HUDEP-2 (cell line): ENCODE data around the gene DTNBP1.
"Not testable (repeated sequence)": the region's sequence is repeated elsewhere in the genome, so short reads cannot be mapped to it uniquely, and the experiment has no call there.

Source experiments
- DNase-seq, 76 experiments: peaks; one replicate each; lab custom pipeline; 2025; ENCODE audit not compliant: unreplicated experiment in 76 of 76; lab: John Stamatoyannopoulos, UW

DTNBP1 gene

GRCh38 chr6:15668918-15669317 is 6.1 kb upstream of the DTNBP1 start:
- DNase-seq, result no peak

DNA sequence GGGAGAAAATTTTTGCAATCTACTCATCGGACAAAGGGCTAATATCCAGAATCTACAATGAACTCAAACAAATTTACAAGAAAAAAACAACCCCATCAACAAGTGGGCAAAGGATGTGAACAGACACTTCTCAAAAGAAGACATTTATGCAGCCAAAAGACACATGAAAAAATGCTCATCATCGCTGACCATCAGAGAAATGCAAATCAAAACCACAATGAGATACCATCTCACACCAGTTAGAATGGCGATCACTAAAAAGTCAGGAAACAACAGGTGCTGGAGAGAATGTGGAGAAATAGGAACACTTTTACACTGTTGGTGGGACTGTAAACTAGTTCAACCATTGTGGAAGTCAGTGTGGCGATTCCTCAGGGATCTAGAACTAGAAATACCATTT is 4.1 kb upstream of the DTNBP1 start:
- DNase-seq, result not testable (repeated sequence)

- no peak for DNase-seq
These were observed 2.4 kb upstream of the DTNBP1 start for GRCh38 chr6:15665237-15665636.

DNA sequence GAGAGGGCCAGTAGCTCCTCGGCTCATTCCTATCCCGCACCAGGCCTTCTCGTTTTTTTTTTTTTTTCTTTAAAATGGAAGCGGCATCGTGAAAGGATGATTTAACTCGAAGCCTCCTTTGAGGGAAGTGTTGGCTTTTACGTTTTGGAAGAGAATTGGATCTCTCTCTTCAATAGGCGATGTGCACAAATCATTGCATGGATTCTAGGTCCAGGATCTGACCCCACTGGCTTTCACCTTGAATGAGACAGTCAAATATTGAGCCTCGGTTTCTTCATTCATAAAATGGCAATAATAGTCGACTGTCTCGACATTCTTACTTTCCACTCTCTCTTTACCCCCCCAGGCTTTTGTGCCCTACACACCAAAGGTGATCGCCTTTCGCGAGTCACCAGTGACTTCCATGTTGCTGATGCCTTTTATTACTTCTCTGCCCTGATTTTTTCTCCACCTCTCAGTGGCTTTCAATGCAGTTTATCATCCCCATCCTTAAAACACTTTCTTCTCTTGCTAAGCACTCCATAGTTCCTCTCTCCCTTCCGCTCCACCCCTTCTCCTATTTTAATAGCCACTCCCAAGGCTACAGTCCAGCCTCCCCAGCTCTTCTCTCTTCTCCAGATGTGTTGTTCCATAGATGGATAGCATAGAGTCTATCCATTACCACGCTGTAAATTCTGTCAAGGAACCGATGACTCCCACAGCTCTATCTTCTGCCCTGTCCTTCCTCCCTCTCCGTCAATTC is 473 bp upstream of the DTNBP1 start:
- no peak for DNase-seq

DNA sequence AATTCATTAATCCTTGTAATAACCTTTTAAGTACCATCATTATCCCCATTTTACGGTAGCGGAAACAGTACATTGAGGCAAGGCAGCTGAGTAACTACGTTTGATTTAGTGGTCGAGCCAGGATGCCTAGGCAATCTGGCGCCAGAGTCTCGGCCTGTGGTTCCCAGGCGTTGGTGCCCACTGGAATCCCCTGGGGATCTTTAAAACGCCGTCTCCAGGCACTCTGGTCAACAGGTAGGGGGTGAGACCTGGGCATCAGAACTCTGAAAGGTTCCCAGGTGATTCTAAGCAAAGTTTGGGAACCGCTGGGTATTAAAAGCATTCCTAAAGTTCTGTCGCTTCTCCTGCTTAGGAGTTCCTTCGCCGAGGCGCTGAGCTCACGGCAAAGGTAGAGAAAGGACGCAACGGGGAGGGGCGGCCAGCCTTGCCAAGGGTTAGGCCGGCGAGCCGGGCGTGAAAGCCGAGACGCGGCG is 939 bp downstream of the DTNBP1 start:
- no peak for DNase-seq

- DNase-seq, result no peak
These were observed 3.6 kb downstream of the DTNBP1 start for GRCh38 chr6:15659181-15659580.

DNA sequence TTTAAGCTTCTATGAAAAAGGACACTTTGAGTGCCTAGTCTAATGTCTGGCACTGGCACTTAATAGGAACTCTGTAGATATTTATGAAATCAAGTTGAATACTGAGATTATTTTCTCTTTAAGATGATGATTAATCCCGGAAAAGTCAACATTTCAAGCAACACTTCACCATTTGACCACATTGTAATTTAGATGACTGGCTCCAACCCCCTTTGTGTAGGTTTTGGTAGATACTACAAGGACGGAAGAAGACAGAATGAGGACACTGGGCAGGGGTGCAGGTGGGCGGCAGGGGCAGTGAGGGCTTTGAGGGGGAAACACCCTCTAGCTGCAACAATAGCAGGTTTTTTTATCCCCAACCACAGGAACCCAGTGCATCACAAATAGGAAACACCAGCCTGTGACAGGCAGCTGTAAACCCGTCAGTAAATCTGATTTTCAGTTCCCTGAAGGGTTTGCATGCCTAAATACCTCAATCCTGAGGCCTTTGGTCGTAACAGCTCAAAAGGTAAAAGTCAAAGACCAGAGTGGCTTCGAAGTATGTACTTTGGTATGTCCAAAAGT is 4.6 kb downstream of the DTNBP1 start:
- no peak for DNase-seq

GRCh38 chr6:15657290-15657689 is 5.5 kb downstream of the DTNBP1 start:
- no peak for DNase-seq

GRCh38 chr6:15656145-15656544 is 6.7 kb downstream of the DTNBP1 start:
- DNase-seq, result no peak

GRCh38 chr6:15654250-15654649 is 8.6 kb downstream of the DTNBP1 start:
- DNase-seq, result no peak

- no peak for DNase-seq
These were observed 9.2 kb downstream of the DTNBP1 start for GRCh38 chr6:15653581-15653980.

DNA sequence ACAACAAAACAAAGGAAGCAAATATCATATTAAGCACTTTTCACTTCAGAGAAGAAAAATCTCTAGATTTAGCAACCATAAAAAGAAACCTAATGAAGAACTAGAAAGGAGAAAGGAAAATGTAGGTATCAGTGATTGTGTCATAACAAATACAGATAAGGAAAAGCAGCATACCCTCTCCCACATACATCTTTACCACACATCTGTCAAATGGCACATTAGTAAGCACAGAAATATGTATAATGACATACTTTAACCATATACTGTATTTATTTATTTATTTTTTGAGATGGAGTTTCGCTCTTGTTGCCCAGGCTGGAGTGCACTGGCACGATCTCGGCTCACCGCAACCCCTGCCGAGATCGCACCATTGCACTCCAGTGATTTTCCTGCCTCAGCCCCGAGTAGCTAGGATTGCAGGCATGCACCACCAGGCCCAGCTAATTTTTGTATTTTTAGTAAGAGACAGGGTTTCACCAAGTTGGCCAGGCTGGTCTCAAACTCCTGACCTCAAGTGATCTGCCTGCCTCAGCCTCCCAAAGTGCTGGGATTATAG is 12.7 kb downstream of the DTNBP1 start:
- not testable (repeated sequence) for DNase-seq

DNA sequence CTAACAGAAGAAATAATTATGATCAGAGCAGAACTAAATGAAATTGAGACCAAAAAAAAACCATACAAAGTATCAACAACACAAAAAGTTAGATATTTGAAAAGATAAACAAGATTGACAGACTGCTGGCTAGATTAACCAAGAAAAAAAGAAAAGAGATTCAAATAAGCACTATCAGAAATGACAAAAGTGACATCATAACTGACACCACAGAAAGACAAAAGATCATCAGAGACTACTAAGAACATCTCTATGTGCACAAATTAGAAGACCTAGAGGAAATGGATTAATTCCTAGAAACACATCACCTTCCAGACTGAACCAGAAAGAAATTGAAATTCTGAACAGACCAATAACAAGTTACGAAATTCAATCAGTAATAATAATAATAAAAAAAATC is 17.9 kb downstream of the DTNBP1 start:
- no peak for DNase-seq

- no peak for DNase-seq
These were observed 19.3 kb downstream of the DTNBP1 start for GRCh38 chr6:15643542-15643941.

DNA sequence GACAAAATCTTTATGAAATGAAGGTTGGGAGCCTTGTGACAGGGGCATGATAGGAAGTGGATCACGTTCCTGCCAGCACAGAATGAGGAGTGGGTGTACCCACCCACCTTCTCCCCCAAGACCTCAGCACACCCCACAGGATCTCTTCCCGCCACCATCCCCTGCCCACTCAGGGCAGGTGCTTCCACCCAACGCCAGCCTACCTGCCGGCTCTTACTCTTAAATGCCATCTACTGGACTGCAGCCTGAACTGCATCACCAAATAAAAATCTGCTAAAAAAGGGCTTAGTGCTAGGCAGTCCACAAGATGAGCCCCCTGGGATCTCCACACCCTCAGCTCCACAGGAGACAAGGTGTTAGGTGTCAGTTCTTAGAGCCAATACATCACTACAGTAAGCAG is 20.6 kb downstream of the DTNBP1 start:
- DNase-seq, result peak in 5 of 76 experiments; percentile 10 to 34 (median 16)

DNA sequence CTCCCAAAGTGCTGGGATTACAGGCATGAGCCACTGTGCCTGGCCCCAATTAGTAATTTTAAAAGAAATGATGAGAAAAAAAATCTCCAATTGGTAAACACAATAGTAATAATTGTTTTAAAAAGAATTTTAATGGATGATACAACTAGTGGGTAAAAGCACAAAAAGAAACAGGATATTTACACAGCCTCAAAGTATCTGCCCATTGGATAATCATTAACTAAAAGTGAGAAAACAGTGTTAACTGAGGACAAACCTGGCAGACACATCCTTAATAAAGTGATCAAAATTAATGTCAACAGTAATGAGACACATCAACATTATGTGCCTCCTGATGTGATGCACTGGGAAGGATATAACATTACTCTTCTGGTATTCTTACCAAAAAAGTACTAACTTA is 24.5 kb downstream of the DTNBP1 start:
- DNase-seq, result no peak

DNA sequence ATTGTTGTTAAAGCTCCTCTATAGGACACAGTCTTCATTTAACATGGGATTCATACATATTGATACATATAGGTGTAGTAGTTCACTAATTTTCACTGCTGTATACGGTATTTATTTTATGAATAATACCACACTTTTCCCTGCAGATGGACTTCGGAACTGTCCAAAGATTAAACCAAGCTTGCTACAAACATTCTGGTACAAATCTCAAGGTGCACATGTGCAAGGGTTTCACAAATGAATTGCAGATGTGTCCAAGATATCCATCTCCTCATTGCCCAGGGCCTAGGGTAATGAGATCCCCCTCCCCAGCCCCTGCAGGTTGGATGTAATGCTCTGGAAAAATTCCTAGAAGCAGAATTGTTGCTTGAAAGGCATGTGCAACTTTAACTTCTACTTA is 31.4 kb downstream of the DTNBP1 start:
- no peak for DNase-seq

- DNase-seq, result no peak
These were observed 32.6 kb downstream of the DTNBP1 start for GRCh38 chr6:15630202-15630601.

GRCh38 chr6:15629487-15629886 is 33.3 kb downstream of the DTNBP1 start:
- no peak for DNase-seq

DNA sequence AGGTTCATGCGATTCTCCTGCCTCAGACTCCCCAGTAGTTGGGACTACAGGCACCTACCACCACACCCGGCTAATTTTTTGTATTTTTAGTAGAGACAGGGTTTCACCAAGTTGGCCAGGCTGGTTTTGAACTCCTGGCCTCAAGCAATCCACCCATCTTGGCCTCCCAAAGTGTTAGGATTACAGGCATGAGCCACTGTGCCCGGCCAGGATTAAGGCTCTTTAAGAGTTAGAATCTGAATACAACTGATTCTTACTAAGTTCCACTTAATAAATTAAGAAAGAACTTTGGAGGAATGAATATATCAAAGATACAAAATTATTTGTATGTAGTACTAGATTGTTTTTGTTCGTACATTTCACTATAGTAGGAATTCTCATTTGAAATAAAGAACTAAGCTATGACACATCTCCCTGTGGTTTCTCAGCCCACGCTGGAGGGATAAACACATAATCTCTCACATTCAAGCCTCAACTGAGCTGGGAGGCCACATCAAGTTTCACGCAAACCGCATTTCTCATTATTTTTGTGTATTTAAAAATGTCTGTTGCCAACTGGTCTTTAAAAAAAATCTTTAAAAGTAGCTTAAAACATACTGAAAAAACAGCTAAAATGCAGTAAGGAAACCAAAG is 34.2 kb downstream of the DTNBP1 start:
- DNase-seq, result peak in 4 of 76 experiments; percentile 13 to 20 (median 18)

DNA sequence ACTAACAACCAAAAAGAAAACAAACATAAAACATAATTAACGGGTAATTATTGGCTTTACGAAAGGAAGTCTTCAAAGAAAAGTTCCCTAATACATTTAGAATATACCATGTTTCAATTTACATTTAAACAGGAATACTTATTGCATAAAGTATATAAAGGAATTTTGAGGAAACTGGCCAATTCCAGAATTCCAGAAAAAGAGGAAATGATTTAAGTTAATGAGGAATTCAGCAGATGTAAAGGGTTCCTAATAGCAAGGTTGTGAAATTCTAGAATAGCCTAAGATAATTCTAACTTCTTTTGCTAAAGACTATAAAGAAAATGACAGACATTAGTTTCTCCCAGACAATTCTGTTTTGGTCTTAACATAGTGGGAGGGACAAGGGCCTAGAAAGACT is 35.0 kb downstream of the DTNBP1 start:
- DNase-seq, result no peak
